Glutamatergic neuron (in vitro differentiated cells): ENCODE measurements around the gene RUFY3. TPM values are rescaled to one million over a fixed set of nuclear protein-coding genes. Genes with fewer than 3 reads are reported as not detected.
A peak's percentile ranks its signal among the peaks of the same experiment; 100 is the strongest.

ENCODE experiments used
- DNase-seq: peaks from one replicate; pipeline ENCODE4 v3.0.0; 2022
- H3K27ac Mint-ChIP-seq: one replicate; pipeline ENCODE4 v1.8.0; 2020; ENCODE audit warnings: mild to moderate bottlenecking, mixed read lengths, inconsistent platforms; ENCODE audit not compliant: unreplicated experiment
- H3K27me3 Mint-ChIP-seq: one replicate; pipeline ENCODE4 v1.8.0; 2020; ENCODE audit warnings: mild to moderate bottlenecking, moderate library complexity, mixed read lengths, inconsistent platforms; ENCODE audit not compliant: unreplicated experiment
- H3K36me3 Mint-ChIP-seq: one replicate; pipeline ENCODE4 v1.8.0; 2020; ENCODE audit warnings: mild to moderate bottlenecking, mixed read lengths, inconsistent platforms; ENCODE audit not compliant: unreplicated experiment
- H3K4me1 Mint-ChIP-seq: one replicate; pipeline ENCODE4 v1.8.0; 2020; ENCODE audit warnings: mild to moderate bottlenecking, low read depth, mixed read lengths, inconsistent platforms; ENCODE audit not compliant: unreplicated experiment
- H3K4me3 Mint-ChIP-seq: one replicate; pipeline ENCODE4 v1.8.0; 2020; ENCODE audit warnings: mild to moderate bottlenecking, mixed read lengths, inconsistent platforms; ENCODE audit not compliant: unreplicated experiment
- H3K9me3 Mint-ChIP-seq: one replicate; pipeline ENCODE4 v1.8.0; 2020; ENCODE audit warnings: mild to moderate bottlenecking, moderate library complexity, mixed read lengths, inconsistent platforms; ENCODE audit not compliant: unreplicated experiment
- total RNA-seq: library from RNA; stranded (reverse); fragmentation: NEBNext Ultra II Directional; extraction: Animal tissue kit (Norgen Biotek cat#: 25700); gene quantifications from one replicate; pipeline ENCODE4 v1.2.1, GENCODE V29; 2021; ENCODE audit not compliant: unreplicated experiment
- TF ChIP-seq, protein P1 (sequence below): fragments of 200-600 bp; sonication (generic); IDR thresholded peaks from one replicate; pipeline ENCODE4 v1.5.0; 2021; ENCODE audit not compliant: partially characterized antibody, unreplicated experiment

The RUFY3 gene
- total RNA-seq, 1 donor from 2014 or later = 291 TPM

GRCh38 chr4:70703619-70704214, 18.0 kb upstream of the RUFY3 start:
- H3K4me3 Mint-ChIP-seq = peak overlapping the region; percentile 98
- H3K4me1 Mint-ChIP-seq = peaks cover 9% of the 10 kb centered on the region
- H3K27ac Mint-ChIP-seq = peak overlapping the region; percentile 93
- peaks cover 11% of the 10 kb centered on the region for H3K27me3 Mint-ChIP-seq
- H3K36me3 Mint-ChIP-seq = no peaks in the 10 kb centered on the region
- TF ChIP-seq, protein P1, sequence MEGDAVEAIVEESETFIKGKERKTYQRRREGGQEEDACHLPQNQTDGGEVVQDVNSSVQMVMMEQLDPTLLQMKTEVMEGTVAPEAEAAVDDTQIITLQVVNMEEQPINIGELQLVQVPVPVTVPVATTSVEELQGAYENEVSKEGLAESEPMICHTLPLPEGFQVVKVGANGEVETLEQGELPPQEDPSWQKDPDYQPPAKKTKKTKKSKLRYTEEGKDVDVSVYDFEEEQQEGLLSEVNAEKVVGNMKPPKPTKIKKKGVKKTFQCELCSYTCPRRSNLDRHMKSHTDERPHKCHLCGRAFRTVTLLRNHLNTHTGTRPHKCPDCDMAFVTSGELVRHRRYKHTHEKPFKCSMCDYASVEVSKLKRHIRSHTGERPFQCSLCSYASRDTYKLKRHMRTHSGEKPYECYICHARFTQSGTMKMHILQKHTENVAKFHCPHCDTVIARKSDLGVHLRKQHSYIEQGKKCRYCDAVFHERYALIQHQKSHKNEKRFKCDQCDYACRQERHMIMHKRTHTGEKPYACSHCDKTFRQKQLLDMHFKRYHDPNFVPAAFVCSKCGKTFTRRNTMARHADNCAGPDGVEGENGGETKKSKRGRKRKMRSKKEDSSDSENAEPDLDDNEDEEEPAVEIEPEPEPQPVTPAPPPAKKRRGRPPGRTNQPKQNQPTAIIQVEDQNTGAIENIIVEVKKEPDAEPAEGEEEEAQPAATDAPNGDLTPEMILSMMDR = no peak
- DNase-seq = no peak
- H3K9me3 Mint-ChIP-seq = peaks cover 8% of the 10 kb centered on the region

DNA sequence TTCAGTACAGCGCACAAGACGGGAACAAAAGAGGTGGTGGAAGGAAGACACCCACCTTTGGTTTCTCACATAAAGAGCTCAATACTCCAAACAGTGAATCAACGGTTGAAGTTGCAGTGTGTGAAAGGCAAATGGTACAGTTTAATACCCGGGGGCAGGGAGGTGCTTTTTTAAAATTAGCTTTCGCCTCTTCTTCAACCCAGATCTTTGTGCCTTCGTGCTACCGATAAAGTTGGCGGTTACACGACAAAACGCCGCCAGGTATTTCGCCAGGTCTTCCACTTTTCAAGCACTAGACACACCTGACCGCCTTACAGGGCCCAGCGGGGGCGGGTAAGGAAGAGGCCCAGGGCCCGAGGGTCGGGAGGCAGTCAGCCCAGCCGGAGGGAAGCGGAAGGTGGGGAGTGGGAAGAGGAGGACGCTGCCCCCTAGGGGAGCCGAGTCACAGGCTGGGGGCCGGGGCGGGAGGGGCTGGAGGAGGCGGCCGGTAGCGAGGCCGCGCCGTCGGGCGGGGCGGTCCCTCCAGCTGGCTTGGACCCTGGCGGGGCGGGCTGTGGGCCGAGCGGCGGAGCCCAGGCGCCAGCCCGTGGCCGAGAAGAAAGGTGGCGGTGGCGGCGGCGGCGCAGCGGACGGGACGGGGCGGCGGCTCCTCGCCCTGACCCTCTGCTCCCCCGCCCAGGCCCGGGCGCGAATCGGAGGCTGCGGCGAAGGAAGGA, 17.4 kb upstream of the RUFY3 start:
- Mint-ChIP-seq H3K27me3 (peaks cover 11% of the 10 kb centered on the region), H3K36me3 (no peaks in the 10 kb centered on the region), H3K9me3 (peaks cover 8% of the 10 kb centered on the region), H3K4me3 (peak overlapping the region; percentile 98), H3K4me1 (peaks cover 9% of the 10 kb centered on the region), H3K27ac (peak overlapping the region; percentile 93)
- DNase-seq = peak; percentile 92
- TF ChIP-seq, protein P1 = peak; percentile 43

GRCh38 chr4:70704931-70705182, 16.9 kb upstream of the RUFY3 start:
- Mint-ChIP-seq H3K4me1 (peaks cover 9% of the 10 kb centered on the region), H3K27ac (no peak overlapping the region), H3K9me3 (peaks cover 8% of the 10 kb centered on the region), H3K27me3 (peaks cover 11% of the 10 kb centered on the region), H3K4me3 (no peak overlapping the region), H3K36me3 (no peaks in the 10 kb centered on the region)
- DNase-seq = no peak
- TF ChIP-seq, protein P1 = no peak

DNA sequence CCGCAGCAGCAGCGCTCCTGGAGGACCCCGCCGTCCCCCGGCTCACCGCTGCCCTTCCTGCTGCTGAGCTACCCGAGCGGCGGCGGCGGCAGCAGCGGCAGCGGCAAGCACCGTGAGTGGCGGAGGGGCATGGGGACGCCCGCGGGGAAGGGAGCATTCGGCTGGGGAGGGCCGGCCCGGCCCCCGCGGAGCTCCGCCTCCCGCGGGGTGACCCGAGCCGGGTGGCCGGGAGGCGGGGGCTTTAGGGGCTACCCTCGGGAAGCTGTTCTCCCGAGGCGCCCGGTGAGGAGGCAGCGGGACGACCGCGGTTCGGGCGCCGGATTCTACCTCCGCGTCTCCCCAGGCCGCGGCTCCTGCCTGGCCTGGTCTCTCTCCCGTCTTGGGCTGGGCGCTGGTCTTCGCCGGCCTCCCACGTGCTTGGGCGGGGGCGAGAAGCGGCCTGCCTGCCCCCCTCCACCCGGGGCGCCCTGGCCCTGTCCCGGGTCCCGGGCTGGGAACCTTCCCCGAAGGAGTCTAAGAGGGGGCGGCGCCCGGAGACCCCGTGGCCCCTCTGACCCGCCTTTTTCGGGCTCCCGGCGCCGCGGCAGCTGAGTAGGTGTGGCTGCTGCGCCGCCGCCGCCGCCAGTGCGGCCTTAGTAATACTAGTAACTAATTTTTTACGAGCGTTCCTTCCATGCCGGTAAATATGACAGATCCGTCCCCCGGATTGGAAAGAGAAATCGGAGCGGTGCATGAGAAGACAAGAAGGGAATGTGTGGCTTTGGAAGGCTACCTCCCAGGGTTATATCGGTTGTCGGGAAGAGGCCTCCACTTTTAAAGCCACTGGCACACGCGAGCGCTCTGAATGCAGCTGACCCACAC, 16.4 kb upstream of the RUFY3 start:
- H3K36me3 Mint-ChIP-seq = no peaks in the 10 kb centered on the region
- H3K4me1 Mint-ChIP-seq = peaks cover 9% of the 10 kb centered on the region
- peak overlapping the region; percentile 76 for H3K27ac Mint-ChIP-seq
- peak; percentile 68 for DNase-seq
- TF ChIP-seq, protein P1 = no peak
- peaks cover 8% of the 10 kb centered on the region for H3K9me3 Mint-ChIP-seq
- peaks cover 11% of the 10 kb centered on the region for H3K27me3 Mint-ChIP-seq
- peak overlapping the region; percentile 95 for H3K4me3 Mint-ChIP-seq

GRCh38 chr4:70706044-70706461, 15.7 kb upstream of the RUFY3 start:
- peaks cover 8% of the 10 kb centered on the region for H3K9me3 Mint-ChIP-seq
- no peak for DNase-seq
- H3K36me3 Mint-ChIP-seq = no peaks in the 10 kb centered on the region
- peaks cover 9% of the 10 kb centered on the region for H3K4me1 Mint-ChIP-seq
- peak overlapping the region; percentile 95 for H3K4me3 Mint-ChIP-seq
- TF ChIP-seq, protein P1 = no peak
- peak overlapping the region; percentile 76 for H3K27ac Mint-ChIP-seq
- peaks cover 11% of the 10 kb centered on the region for H3K27me3 Mint-ChIP-seq
